Measurements from ENCODE around the gene NECTIN1. TPM values are rescaled to one million over a fixed set of nuclear protein-coding genes. Genes with fewer than 3 reads are reported as not detected.
A peak's percentile ranks its signal among the peaks of the same experiment; 100 is the strongest.

Gene NECTIN1
- total and polyA plus RNA-seq, 7 donors, result 0.42 to 3.5 (median 1.7) TPM

DNA sequence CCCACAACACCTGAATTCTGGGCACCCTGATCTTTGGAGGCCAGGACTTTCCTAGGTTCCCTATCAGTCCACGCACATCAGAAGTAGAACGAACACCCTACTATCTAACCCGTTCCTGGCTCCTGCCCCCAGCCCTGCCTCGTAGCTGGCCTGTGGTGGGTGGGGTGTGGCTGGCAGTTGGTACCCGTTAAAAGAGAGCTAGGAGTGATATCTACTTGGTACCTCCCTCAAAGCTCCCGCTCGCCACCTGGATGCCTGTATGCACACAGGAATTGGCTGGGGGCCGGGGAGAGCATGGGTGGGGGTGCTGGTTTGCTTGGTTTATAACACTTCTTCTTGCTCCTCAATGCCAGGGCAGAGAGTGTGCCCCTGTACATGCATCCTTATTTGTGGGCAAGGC, 14.0 kb upstream of the NECTIN1 start:
- intact Hi-C loops (cut with DNase I), result no loop called here
- DNase-seq (peak in 1 of 2 donors; percentile 19), ATAC-seq (no peak)
- no peaks in the 10 kb centered on the region for H3K4me1 ChIP-seq
- 60 to 67% (median 60%) methylated on average over 7 to 8 of the region's 8 CpGs for WGBS, 3 donors
- H3K9me3 ChIP-seq, result no peaks in the 10 kb centered on the region
- TF ChIP-seq, protein P1, sequence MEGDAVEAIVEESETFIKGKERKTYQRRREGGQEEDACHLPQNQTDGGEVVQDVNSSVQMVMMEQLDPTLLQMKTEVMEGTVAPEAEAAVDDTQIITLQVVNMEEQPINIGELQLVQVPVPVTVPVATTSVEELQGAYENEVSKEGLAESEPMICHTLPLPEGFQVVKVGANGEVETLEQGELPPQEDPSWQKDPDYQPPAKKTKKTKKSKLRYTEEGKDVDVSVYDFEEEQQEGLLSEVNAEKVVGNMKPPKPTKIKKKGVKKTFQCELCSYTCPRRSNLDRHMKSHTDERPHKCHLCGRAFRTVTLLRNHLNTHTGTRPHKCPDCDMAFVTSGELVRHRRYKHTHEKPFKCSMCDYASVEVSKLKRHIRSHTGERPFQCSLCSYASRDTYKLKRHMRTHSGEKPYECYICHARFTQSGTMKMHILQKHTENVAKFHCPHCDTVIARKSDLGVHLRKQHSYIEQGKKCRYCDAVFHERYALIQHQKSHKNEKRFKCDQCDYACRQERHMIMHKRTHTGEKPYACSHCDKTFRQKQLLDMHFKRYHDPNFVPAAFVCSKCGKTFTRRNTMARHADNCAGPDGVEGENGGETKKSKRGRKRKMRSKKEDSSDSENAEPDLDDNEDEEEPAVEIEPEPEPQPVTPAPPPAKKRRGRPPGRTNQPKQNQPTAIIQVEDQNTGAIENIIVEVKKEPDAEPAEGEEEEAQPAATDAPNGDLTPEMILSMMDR (IDR thresholded peaks at IDR 0.05), result no peak
- peaks cover 0 to 48% (median 9%) of the 10 kb centered on the region in 3 donors for H3K27me3 ChIP-seq (ENCODE audit: insufficient read depth in 3 of 3, low read length in 2 of 3)
- H3K4me3 ChIP-seq, result no peak overlapping the region
- no peaks in the 10 kb centered on the region for H3K36me3 ChIP-seq (ENCODE audit: insufficient read depth in 1 of 2, low read depth in 1 of 2)
- no peak overlapping the region for H3K27ac ChIP-seq

DNA sequence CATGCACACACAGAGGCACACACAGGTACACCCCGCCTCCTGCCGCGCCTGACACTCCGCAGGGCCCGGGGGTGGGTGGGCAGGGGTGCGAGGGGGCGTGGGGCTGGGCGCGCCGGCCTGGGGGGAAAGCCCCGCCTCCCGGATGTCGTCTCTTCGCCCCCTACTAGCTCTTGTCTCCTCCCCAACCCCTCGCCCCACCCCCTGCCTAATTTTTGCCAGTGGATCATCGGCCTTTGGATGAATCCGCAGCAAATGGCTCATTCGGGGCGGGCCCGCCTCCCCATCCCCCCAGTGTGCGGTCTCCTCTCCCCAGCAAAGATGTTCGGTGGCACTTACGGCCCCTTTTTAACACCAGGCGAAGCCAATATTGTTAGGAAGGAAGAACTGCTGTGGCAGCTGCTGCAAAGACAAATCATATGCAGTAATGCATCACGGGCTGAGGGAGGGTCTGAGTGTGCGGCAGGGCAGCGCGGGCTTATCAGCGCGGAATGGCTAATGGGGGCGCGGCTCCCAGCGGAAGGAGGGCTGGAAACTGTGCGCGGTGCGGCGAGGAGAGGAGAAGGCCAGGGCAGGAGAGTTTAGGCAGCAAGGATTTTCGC, 13.4 kb upstream of the NECTIN1 start:
- Histone ChIP-seq H3K36me3 (ENCODE audit: insufficient read depth in 1 of 2, low read depth in 1 of 2) (no peaks in the 10 kb centered on the region), H3K4me3 (no peak overlapping the region), H3K27me3 (ENCODE audit: insufficient read depth in 3 of 3, low read length in 2 of 3) (peaks cover 0 to 48% (median 11%) of the 10 kb centered on the region in 3 donors), H3K9me3 (no peaks in the 10 kb centered on the region), H3K27ac (no peak overlapping the region), H3K4me1 (no peaks in the 10 kb centered on the region)
- peak in 1 of 2 donors; percentile 45 for DNase-seq
- WGBS, 3 donors, result 3 to 6% (median 4%) methylated on average over 30 to 38 of the region's 38 CpGs
- TF ChIP-seq, protein P1 (IDR thresholded peaks at IDR 0.05), result no peak
- intact Hi-C loops (cut with DNase I), result no loop called here
- ATAC-seq, result no peak

DNA sequence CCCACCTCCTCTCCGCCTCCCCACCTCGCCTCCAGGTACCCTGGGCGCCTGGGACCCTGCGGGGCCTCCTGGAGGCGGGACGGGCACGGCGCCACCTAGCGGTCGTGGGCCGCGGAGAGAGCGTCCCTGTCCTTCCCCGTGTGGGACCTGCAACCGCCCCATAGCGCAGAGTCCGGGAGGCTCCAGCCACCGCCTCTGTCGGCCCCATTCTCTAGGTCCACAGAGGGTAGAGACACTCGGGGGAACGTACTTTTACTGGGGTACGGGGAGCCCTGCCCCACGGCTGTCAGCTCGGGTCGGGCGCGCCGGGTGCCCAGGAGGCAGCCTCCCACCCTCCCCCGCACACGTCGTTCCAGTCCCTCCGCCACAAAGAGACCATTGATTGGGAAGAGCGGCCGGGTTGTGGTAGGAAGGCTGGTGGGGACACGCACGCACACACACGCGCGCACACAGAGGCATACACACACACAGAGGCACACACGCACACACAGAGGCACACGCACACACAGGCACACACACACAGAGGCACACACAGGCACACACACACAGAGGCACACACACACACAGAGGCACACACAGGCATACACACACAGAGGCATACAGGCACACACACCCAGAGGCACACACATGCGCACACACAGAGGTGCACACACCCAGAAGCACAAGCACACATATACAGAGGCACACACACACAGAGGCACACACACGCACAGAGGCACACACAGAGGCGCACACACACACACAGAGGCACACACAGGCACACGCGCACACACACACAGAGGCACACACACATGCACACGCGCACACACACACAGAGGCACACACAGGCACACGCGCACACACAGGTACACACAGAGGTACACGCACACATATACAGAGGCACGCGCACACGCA, 12.6 kb upstream of the NECTIN1 start:
- WGBS, 3 donors, result 14 to 17% (median 16%) methylated on average over 53 to 54 of the region's 54 CpGs
- TF ChIP-seq, protein P1 (IDR thresholded peaks at IDR 0.05), result peak; percentile 69
- Histone ChIP-seq H3K27me3 (ENCODE audit: insufficient read depth in 3 of 3, low read length in 2 of 3) (peaks cover 0 to 48% (median 11%) of the 10 kb centered on the region in 3 donors), H3K9me3 (no peaks in the 10 kb centered on the region), H3K36me3 (ENCODE audit: insufficient read depth in 1 of 2, low read depth in 1 of 2) (no peaks in the 10 kb centered on the region), H3K27ac (no peak overlapping the region), H3K4me3 (no peak overlapping the region), H3K4me1 (no peaks in the 10 kb centered on the region)
- ATAC-seq, result peak; percentile 50 to 83 (median 66)
- intact Hi-C loops (cut with DNase I), result no loop called here
- DNase-seq, result peak; percentile 41 to 64

DNA sequence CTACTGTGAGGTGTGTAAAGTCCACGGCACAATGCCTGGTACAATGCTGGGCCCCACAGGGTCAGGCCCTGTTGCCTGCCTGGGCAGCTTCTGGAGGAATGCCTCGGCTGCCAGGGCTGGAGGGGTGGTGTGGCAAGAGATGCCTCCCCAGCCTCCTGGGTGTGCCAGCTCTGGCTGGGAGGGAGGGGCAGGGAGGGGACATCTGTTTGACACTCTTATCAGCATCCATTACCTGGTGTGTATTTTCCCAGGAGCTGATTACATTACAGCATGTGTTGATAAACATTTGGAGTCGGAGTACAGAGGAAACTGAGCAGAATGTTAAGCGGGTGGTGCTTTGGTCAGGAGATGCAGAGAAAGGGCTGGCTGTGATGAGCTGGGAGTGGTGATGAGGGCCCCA, 11.0 kb upstream of the NECTIN1 start:
- intact Hi-C loops (cut with DNase I), result no loop called here
- no peak for ATAC-seq
- peaks cover 0 to 48% (median 10%) of the 10 kb centered on the region in 3 donors for H3K27me3 ChIP-seq (ENCODE audit: insufficient read depth in 3 of 3, low read length in 2 of 3)
- H3K36me3 ChIP-seq (ENCODE audit: insufficient read depth in 1 of 2, low read depth in 1 of 2), result no peaks in the 10 kb centered on the region
- H3K4me1 ChIP-seq, result no peaks in the 10 kb centered on the region
- H3K4me3 ChIP-seq, result no peak overlapping the region
- no peak overlapping the region for H3K27ac ChIP-seq
- DNase-seq, result no peak
- no peaks in the 10 kb centered on the region for H3K9me3 ChIP-seq
- TF ChIP-seq, protein P1 (IDR thresholded peaks at IDR 0.05), result no peak
- WGBS, 3 donors, result 80 to 90% (median 80%) methylated on average over 4 of the region's 4 CpGs

Measured in psoas muscle (tissue), 8 donors.